Fibroblast of pulmonary artery (primary cell): ENCODE data around the gene SMO.

Source experiments
- DNase-seq: peaks from one replicate; pipeline ENCODE4 v3.0.0-alpha.2; 2010; ENCODE audit warnings: low read depth
- H3K4me3 ChIP-seq: replicated peaks from 2 replicates; pipeline ENCODE4 v1.5.1; 2011; ENCODE audit warnings: low read depth, mild to moderate bottlenecking, control low read depth, low read length, moderate library complexity
- CTCF ChIP-seq: IDR thresholded peaks from 2 replicates; pipeline ENCODE4 v1.5.1; 2011; ENCODE audit warnings: mild to moderate bottlenecking, control low read depth, low read length, inconsistent platforms; ENCODE audit errors: missing control alignments

Gene SMO

GRCh38 chr7:129162732-129163131 lies 25.7 kb upstream of the SMO start:
- H3K4me3 ChIP-seq, result no peak overlapping the region
- no peak for DNase-seq
- TF ChIP-seq CTCF, result no peak

- DNase-seq, result peak; percentile 83
- TF ChIP-seq CTCF, result peak; percentile 80
These were observed 24.4 kb upstream of the SMO start for GRCh38 chr7:129163875-129164544.

GRCh38 chr7:129166745-129167144 lies 21.7 kb upstream of the SMO start:
- TF ChIP-seq CTCF, result no peak
- no peak overlapping the region for H3K4me3 ChIP-seq
- DNase-seq, result no peak

More at GRCh38 chr7:129163875-129164544, 24.4 kb upstream of the SMO start:
- no peak overlapping the region for H3K4me3 ChIP-seq

GRCh38 chr7:129167817-129168216 lies 20.6 kb upstream of the SMO start:
- no peak for TF ChIP-seq CTCF
- H3K4me3 ChIP-seq, result no peak overlapping the region
- DNase-seq, result no peak

- no peak for TF ChIP-seq CTCF
- H3K4me3 ChIP-seq, result no peak overlapping the region
- no peak for DNase-seq
These were observed 20.0 kb upstream of the SMO start for GRCh38 chr7:129168231-129169021.

GRCh38 chr7:129169171-129169671 lies 19.2 kb upstream of the SMO start:
- H3K4me3 ChIP-seq, result peak overlapping the region; percentile 46
- DNase-seq, result no peak
- no peak for TF ChIP-seq CTCF
